Astrocyte (in vitro differentiated cells and primary cell): Measurements from ENCODE around the gene NUAK1.

Source experiments
- CTCF ChIP-seq: IDR thresholded peaks from 2 replicates; pipeline ENCODE4 v1.5.1; 2011; ENCODE audit warnings: low read depth, mild to moderate bottlenecking, inconsistent platforms, low read length, moderate library complexity; ENCODE audit not compliant: insufficient read depth
- EZH2 ChIP-seq: IDR thresholded peaks from 2 replicates; pipeline ENCODE4 v1.6.1; 2012; ENCODE audit warnings: mild to moderate bottlenecking, low read length, inconsistent platforms; ENCODE audit not compliant: insufficient read depth

GRCh38 chr12:106085213-106085612 is 53.5 kb downstream of the NUAK1 start:
- TF ChIP-seq CTCF (no peak), EZH2 (no peak)
